NCI-H146 treated with DMSO at 0.1 percent for 48 hours (cell line): ENCODE results near the gene KRT84.
"Not testable (repeated sequence)": the region's sequence is repeated elsewhere in the genome, so short reads cannot be mapped to it uniquely, and the experiment has no call there.

Experiments
- DNase-seq: peaks from one replicate; lab custom pipeline; 2025; ENCODE audit not compliant: unreplicated experiment; lab: John Stamatoyannopoulos, UW

Gene KRT84

GRCh38 chr12:52411815-52412214 is 26.4 kb upstream of the KRT84 start:
- DNase-seq = no peak

GRCh38 chr12:52410589-52411248 is 25.3 kb upstream of the KRT84 start:
- DNase-seq = not testable (repeated sequence)

GRCh38 chr12:52407918-52408317 is 22.5 kb upstream of the KRT84 start:
- DNase-seq = no peak

DNA sequence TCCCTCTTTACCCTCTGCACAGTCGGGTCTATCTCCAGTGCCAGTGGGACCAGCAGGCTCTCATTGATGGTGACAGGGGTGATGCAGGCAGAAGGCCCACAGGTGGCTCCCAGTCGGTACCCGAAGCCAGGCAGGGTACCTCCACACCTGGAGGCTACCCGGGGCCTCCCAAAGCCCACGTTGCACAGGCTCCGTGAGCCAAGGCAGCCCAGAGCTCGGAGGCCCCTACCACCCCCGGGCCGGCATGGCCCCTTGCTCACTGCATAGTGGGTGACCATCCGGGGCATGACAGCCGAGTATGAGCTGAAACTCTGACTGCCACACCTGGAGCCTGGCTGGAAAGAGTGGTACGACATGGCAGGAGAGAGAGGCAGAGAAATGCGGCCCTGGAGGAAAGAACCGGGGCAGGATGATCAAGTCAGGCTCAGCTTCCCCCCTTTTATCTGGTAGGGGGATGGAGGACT is 20.5 kb upstream of the KRT84 start, which contains the start of gene KRT82:
Gene KRT82 (minus strand): TSS at position 414 of the 464 bp plus-strand sequence. CDS start 58 bp downstream, at position 356.
- no peak for DNase-seq

DNA sequence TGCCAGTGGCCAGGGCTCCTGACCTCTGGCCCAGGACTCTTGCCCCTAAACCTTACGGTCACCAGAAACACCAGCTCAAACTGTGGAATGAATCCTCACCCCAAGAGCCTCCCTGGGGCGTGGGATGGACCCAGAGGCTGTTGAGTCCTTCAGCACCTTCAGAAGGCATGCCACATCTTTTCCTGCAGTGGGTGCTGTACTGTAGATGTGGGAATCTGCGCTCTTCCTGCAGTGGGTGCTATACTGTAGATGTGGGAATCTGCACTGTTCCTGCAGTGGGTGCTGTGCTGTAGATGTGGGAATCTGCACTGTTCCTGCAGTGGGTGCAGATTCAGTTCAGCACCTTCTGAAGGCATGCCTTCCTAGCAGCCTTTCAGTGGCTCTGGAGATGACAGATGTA is 19.5 kb upstream of the KRT84 start:
- DNase-seq = no peak

DNA sequence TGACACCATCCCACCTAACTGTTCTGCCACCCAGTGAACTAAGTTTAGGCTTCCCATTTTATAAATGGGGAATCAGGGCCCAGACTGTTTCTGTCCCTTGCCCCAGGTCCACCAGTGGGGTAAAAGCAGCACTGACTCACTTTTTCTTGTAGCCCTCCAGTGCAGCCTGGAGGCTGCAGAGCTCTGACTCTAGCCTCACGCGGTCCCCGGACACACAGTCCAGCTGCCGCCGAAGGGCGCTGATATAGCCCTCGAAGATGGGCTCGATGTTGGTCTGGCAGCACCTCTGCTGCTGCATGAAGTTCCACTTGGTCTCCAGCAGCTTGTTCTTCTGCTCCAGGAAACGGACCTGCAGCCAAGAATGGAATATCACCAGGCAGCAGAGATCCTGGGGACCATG is 18.1 kb upstream of the KRT84 start:
- DNase-seq = no peak

GRCh38 chr12:52402873-52403540 is 17.6 kb upstream of the KRT84 start:
- no peak for DNase-seq

DNA sequence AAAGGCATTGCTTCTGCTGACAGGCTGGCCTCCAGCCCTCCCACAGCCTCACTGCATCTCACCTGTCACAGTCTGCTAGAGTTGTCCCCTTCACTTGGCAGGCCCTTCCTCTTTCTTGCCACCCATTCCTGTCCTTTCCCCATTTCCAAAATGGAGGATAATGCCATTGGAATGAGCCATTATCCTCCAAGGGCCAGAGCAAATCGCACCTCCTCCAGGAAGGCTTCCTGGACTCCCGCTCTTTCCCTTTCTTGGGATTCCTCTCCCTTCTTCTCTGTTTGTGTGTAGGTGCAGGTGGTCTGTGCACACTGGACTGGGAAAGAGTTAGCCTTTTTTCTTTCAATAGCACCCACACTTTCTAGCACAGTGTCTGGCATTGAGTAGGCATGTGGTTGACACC is 16.9 kb upstream of the KRT84 start:
- no peak for DNase-seq

- DNase-seq = no peak
Observed at GRCh38 chr12:52401926-52402325, 16.5 kb upstream of the KRT84 start.

DNA sequence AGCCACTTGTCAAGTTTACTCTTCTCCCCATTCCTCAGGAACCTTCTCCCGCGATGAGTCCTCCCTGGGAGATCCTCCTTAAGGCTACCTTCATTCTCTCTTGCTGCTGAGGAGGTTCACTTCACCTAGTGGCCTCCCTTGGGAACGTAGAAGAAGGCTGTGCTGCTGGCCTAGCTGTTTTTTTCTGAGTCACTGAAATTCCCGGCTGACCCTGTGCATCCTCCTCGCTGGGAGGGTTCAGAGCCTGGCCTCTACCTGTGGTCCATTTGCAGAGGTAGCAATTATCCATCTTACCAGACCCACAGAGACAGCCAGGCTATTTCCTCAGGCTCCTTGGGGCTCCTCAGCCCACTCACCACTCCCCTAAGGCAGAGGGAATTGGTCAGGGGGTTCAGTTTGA is 16.1 kb upstream of the KRT84 start:
- DNase-seq = no peak

DNA sequence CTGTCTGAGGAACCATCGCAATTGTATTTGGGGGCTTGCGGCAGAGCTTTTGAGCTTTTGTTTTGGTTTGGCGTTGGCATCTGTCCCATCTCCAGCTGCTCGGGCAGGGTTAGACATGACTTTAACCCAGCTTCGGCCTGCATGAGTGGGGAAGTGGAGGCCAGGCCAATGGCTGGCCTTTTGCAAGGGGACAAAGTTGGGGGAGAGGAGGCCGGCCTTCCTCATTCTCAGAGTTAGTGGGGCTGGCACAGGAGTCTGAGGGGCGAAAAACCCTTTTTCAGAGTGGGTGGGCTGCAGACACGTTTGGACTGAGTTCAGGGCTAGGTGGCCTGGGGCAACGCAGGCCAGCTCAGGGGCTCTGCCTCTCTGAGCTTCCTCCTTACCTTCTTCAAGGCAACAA is 15.5 kb upstream of the KRT84 start:
- no peak for DNase-seq

DNA sequence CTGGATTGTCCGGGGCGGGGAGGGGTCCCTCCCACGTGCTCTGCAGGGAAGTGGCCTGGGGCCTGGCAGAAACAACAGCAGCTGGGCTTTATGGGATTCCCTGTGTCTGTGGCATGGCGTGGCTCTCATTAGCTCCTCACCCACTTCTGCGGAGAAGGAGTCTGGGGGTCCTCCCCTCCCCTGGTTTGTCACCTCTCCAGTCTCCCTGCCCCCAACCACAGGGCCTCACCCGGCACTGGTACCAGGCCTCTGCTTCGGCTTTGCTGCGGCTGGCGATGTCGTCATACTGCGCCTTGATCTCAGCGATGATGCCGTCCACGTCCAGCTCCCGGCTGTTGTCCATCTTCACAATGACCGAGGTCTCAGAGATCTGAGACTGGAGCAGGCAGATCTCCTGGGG is 14.3 kb upstream of the KRT84 start:
- no peak for DNase-seq

DNA sequence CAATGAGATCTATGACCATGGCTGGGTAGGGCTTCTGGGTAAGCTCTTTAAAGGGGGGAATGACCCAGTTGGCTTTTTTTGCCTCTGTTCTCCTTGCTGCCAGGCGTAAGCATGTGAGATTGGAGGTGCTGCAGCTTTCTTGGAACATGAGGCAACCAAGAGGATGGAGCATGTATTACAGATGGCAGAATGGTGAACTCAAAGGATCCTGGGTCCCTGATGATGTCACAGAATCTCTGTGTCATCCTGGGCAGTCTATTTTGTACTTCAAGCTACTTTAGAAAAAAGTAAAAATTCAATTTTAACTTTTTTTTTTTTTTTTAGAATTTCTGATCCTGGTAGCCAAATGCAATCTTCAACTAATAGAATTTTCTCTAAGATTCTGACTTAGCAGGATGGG is 12.7 kb upstream of the KRT84 start:
- no peak for DNase-seq

GRCh38 chr12:52396656-52397055 is 11.2 kb upstream of the KRT84 start:
- DNase-seq = no peak

DNA sequence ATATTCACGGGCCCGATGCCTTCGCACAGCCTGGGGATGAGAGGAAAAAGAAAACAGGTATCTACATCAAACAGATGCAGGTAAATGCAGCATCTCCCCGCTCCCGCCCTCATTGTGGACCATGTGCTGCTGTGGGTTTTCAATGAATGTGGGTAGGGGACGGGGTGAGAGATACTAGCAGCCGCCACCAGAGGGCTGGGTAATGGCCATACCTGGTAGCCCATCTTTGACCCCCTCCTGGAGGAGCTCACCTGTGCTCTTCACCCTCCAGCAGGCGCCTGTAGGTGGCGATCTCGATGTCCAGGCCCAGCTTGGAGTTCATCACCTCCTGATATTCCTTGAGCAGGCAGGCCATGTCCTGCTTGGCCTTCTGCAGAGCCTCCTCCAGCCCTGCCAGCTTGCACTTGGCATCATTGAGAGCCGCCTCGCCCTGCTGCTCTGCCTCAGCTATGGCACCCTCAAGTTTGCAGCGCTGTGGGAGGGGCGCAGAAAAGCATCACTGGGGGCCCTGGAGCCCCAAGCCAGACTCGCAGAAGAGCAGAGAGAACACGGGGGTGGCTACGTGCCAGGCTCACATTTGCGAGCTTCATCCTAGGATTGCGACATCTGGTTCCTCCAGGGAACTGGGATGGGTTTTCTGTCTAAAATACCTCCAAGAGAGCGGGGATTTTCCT is 10.4 kb upstream of the KRT84 start:
- DNase-seq = peak; percentile 57

- no peak for DNase-seq
Observed at GRCh38 chr12:52394836-52395405, 9.5 kb upstream of the KRT84 start.

DNA sequence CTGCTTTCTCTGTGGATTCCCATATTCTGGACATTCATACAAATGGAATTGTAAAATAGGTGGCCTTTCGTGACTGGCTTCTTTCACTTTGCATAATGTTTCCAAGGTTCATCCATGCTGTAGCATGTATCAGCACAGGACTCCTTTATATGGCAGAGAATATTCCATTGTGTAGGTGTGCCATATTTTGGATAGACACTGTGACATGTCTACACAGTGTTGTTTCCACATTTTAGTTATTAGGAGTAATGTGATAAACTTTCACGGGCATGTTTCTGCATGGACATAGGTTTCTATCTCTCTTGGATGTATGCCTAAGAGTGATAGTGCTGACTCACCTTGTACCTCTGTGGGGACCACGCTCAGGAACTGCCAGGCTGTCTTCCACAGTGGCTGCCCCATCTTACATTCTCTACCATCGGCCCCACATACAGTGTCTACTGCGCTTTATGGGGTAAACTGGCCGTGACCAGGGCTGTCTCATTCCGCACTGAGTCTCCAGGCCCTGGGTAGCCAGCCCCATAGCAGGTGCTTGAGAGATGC is 7.1 kb upstream of the KRT84 start:
- no peak for DNase-seq

DNA sequence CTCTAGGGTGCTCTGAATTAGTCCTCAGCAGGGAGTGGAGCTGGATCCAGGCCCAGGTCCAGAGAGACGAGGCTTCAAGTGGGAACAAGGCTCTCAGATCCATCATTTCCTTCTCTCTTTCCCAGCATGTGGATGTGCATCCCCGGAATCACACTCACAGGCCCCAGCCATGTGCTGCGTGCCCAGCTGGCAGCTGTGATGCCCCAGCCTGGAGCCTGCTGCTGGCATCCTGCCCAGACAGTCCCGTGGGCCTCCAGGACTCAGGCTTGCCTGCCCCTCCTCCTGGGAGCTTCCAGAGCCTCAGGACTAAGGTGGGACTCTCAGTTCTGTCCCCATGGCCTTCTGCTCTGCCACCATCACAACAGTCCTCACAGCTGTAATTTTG is 6.2 kb upstream of the KRT84 start:
- DNase-seq = no peak

DNA sequence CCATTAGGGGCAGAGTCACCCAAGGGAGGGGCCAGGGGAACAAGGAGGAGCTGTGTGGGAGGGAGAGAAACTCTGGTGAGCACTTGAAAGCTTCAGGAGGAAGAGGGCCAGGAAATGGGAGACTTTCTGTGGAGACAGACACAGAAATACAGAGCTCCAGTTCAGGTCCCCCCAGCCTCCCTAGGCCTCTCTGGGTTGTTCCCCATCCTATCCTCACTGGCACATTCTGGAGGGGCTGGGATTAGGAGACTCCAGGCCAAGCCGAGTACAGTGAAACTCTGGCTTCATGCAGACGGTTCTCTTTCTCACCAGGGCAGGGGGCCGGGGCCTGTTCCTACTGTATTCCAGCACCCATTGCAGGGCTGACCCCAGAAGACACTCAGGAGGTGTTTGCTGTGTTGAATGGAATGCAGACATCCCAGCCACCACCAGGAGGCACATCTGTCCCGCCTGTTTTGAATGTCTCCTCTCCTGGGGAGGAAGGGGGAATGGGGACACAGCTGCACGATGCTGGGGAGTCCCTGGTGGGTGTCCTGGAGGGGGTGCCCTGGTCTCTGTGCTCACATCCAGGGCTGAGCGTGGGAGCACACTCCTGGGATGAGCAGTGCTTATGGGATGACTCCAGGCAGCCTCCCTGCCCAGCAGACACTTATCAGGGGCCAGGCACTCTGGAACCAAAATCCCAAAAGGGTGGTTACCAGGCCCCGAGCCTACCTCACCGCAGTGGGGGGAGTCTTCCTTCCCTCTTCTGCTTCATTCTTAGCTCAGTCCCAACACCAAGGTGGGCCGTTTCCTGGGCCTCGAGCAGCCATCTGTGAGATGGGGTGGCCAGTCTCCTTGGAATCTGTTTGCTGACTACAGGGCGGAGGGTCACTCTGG is 5.5 kb upstream of the KRT84 start:
- DNase-seq = no peak

DNA sequence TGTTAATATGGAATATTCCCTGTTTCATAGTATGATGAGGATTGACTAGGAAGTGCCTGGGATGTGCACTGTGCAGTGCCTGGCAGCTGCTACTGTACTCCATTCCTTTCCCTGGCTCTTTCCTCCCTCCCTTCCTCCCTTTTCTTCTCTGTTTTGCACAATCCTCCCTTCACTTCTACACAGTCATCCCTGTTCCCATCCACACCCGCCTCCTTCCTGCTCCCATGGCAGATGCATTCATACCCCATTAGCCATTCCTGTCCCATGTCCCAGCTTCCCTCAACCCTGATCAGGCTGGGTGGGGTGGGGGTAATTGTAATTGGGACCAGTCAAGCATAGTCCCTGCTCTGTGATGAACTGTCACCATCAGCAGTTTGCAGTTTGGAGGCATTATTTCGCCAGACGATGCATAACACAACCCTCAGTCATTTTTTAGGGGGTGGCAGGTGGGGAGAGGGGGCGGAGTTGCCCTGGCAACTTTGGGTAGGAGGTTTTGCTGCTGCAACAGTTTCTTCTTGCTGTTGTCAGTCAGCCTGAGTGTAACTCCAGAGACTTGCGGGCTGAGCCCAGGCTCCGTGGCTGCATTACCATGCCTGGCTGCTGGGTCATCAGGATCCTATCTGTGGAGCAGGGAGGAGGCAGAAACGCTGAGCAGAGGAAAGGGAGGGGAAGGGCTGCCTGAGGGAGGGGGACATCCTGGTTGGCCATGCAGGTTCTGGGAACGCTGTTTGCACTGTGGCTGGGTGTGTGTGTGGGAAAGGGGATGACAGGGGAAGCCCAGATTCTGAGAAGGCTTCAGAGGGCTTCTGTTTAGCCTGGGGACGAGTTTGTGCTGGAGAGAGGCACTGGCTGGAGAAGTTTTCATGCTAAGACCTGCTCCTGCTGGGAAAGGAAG is 4.1 kb upstream of the KRT84 start:
- DNase-seq = no peak
